ENCODE results near the gene SPACDR.
A peak's percentile ranks its signal among the peaks of the same experiment; 100 is the strongest.

Gene SPACDR

GRCh38 chr7:100433592-100434296 lies 30.3 kb downstream of the SPACDR start:
- no peak for DNase-seq

DNA sequence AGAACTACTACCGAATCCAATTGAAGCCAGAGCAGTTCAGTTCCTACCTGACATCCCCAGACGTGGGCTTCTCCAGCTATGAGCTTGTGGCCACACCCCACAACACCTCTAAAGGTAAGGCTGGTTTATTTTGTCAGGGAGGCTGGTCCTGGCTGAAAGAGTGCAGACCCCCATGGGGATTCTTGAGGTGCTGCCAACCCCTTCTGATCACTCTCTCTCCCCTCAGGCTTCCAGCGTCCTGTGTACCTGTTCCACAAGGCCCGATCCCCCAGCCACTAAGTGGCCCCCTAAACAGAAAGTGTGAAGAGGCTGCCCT lies 30.8 kb downstream of the SPACDR start:
- no peak for DNase-seq

DNA sequence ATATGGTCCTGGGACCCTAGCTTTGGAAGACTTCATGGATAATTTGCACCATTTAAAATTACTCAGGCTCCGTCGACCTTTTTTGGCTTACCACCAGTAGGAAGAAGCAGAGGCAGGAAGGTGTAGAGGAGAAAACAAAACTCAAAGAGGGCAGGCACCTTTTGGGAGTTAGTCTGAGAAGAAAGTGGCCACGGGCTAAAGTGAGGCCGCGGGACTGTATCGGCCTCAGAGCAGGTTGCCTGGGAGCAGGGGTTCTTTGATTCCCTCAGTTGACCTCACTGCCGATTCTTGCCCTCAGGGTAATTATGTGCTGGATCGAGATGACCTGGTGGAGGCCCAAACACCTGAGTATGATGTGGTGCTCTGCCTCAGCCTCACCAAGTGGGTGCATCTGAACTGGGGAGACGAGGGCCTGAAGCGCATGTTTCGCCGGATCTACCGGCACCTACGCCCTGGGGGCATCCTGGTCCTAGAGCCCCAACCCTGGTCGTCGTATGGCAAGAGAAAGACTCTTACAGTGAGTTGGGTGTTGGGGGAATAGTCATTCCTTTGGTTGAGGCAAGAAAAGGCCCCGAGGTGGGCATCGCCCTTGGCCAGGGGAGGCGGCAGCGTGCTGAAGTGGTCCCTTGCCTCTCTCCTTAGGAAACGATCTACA lies 31.3 kb downstream of the SPACDR start:
- no peak for DNase-seq

- no peak for DNase-seq
These were observed 32.0 kb downstream of the SPACDR start for GRCh38 chr7:100432053-100432452.

GRCh38 chr7:100431286-100431735 lies 32.7 kb downstream of the SPACDR start:
- DNase-seq = no peak

DNA sequence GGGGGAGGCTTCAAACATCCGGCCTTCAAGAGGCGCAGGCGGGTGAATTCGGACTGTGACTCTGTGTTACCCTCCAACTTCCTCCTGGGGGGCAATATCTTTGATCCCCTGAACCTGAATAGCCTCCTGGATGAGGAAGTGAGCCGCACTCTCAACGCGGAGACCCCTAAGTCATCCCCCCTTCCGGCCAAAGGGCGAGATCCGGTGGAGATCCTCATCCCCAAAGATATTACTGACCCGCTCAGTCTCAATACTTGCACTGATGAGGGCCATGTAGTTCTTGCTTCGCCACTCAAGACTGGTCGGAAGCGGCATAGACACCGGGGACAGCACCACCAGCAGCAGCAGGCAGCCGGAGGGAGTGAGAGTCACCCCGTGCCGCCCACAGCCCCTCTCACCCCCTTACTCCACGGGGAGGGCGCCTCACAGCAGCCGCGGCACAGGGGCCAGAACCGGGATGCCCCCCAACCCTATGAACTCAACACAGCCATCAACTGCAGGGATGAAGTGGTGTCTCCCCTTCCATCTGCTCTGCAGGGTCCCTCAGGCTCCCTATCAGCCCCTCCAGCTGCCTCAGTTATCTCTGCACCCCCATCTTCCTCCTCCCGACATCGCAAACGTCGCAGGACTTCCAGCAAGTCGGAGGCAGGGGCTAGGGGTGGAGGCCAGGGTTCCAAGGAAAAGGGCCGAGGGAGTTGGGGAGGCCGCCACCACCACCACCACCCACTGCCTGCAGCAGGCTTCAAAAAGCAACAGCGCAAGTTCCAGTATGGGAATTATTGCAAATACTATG lies 33.4 kb downstream of the SPACDR start:
- no peak for DNase-seq

- DNase-seq = peak; percentile 95
These were observed 34.2 kb downstream of the SPACDR start, which contains the start of gene MEPCE for GRCh38 chr7:100429637-100430492. MEPCE (plus strand) TSS chr7:100429831; CDS start chr7:100430019, 188 bp downstream.

DNA sequence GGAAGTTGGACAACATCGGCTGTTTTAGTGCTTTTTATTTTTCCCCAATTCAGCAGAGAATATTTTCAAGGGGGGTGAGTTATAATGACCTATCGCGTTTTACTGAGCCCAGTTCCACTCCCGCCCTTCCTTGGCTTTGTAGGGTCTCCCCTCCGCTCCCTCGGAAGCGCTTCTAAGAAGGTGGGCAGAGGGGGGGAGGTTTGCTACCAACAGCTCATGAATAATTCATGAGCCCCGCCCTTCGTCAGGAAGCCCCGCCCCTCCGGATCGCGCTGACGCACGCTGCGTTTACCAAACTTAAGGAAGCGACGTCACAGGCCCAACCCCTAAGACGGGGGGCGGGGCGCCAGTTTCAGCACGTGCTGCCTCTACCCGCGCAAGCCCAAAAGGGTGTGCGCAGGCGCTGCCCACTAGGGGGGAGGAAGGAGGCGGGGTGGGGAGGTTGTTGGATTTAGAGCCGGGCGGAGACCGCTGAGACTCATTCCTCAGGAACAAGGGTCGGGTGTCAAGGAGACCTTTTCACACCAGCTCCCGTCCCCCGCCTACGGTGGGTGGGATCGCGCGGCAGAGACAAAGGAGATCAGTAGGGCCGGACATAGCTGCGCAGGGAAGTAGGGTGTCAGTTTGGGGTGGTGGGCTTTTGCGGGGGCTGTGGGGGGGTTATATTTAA lies 35.0 kb downstream of the SPACDR start:
- peak; percentile 96 for DNase-seq

GRCh38 chr7:100428199-100428966 lies 35.7 kb downstream of the SPACDR start, which contains the start of gene ZCWPW1:
ZCWPW1 (minus strand) TSS chr7:100428703; CDS start chr7:100420649, 8,054 bp downstream.
- peak; percentile 92 for DNase-seq

GRCh38 chr7:100427762-100428198 lies 36.3 kb downstream of the SPACDR start:
- DNase-seq = no peak

DNA sequence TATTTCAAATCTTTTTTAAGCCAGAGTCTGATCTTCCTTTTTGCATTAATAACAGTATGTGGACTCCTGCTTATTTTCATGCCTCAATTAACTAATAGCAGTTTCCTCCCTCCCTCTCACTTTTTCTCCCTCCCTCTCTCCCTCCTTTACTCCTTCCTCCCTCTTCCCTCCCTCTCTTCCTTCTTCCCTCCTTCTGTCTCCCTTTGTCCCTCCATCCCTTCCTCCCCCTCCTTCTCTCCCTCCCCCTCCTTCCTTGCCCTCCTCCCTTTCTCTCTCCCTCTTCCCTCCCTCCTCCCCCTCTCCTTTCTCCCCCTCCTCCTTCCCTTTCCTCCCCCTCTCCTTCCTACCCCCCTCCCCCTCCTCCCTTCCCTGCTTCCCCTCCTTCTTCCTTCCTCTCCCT lies 37.5 kb downstream of the SPACDR start:
- DNase-seq = no peak

DNA sequence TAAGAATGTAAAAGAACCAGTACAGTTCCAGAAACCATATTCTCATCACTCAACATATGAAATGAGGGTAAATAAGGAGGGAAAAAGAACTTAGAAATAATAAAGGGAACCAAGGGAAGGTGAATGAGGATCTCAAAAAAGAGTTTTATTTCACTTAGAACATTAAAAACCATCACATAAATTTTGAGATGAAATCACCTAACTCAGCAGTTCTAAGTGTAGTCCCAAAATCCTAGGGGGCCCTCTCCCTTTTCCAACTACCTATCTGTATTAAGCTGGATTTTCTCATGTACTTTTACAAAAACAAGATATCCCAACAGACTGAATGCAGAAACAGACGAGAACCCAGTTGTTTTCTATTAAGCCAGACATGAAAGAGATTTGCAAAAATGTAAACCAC lies 38.7 kb downstream of the SPACDR start:
- DNase-seq = no peak

DNA sequence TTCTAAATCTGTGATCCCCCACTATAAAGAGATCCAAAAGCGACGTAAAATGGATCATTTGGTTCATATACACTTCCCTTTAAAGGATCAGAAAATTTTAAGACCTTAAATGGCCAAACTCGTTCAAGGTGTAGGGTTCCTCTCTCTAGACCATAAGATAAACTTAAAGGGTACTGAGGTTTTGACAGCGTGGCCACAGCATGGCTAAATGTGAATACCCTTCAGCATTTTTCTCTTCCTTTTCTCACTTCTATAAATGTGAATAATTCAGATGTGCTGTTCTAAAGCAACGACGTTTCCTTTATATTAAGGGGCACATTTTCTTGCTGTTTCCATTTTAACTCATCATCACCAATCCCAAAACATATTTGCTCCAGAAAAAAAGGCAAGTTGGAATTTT lies 40.7 kb downstream of the SPACDR start:
- DNase-seq = no peak

DNA sequence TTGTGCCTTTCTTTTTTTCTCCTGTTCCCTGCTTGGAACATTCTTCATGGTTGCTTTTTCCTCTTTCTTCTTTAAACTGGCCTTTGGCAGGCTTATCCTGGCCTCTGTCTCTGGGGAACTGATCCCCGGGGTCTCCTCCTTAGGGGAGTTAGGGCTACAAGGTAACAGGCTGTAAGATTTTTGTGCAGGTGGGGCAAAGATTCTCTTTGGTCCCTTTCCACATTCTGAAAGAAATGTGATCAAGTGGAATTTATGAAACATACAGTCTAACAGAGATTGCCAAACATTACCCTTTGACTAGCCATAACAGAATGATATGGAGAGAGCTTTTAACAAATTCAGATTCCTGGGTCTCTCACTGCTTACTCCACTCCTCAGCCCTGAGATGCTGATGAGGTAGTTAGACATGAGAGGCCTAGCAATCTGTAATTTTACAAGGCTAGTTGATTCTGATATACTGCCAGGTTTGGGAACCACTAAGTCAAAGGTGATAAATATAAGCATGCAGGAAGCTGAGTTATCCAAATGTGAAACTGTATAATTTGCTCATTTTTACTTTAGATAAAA lies 44.3 kb downstream of the SPACDR start:
- DNase-seq = no peak

DNA sequence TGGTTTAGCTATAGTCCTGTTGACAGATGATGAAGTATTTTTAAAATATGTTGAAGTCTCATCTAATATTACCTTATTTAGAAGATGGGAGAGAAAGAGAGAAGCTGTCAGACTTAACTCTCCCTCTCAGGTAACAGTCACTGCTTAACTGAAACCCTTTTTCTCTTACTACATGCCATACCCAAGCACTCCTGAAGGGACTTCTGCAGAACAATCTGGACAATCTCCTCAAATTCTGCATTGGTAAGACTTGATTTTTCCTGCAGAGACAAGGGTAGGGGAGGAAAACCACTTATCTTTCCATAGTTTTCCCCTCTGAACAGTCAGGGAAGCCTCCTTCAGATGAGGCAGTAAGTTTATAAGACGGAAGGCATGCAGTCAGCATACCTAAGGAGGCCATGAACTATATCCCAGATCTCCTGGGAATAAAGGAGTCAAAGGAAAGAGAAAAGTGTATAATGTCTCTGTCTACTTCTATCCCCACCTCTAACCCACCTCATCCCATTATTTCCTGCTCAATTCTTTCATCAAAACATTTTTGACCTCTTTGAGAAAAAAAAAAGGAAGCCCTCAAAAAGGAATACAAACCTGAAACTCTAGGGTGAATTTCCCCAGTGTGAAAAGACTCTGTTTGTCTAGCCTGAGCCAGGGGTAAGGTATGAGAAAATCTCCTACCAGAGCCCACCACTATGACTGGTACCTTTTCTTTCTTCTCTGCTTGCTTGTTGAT lies 45.0 kb downstream of the SPACDR start:
- DNase-seq = no peak

DNA sequence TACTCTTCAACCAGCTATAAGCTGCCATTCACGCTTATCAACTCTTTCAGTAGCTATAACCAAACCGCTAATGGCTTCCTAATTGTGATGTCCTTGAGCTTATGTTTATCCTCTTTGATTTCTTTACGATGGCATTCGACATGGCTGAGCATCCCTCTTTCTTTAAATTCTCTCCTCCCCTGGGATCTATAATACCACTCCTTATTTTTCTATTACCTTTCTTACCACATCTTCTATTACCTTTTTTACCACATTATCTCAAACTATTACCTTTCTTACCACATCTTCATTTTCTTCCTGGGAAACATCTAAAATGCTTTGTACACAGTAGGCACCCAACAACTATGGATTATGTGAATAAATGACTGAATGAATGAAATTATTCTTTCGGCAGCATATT lies 48.6 kb downstream of the SPACDR start:
- DNase-seq = no peak

DNA sequence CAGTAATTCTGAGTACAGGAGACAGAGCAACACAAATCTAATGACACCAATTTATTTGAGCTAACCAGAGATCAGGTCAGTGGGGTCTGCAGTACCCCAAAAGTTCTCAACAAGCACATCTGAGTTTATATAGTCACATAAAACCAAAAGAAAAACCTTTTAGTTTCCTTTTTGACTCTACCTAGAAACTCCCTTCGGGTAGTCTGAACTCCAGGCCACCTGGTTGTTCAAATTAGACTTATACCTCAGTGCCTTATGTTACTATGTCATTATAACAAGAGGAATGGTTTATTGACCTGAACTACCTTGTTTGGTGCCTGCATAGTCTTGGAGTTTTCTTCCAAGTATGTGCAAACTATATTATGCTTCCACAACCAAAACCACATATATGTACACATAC lies 50.2 kb downstream of the SPACDR start:
- DNase-seq = no peak

GRCh38 chr7:100413346-100413745 lies 50.7 kb downstream of the SPACDR start:
- no peak for DNase-seq

DNA sequence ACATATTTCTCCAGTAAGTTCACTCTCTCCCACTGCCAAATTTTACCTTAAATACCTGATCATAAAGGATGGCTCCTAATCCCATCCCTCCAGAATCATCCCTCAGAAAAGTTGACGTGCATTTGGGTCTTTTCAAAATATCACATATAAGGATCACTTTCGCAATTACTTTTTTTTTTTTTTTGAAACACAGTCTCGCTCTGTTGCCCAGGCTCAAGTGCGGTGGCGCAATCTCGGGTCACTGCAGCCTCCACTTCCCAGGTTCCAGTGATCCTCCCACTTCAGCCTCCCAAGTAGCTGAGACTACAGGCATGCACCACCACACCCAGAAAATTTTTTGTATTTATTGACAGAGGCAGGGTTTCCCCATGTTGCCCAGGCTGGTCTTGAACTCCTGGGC lies 53.0 kb downstream of the SPACDR start:
- DNase-seq = no peak
